Thoracic aorta (tissue), 2 donors: ENCODE results near the gene HOXB8. TPM values are rescaled to one million over a fixed set of nuclear protein-coding genes. Genes with fewer than 3 reads are reported as not detected.

ENCODE experiments used
- ATAC-seq: fragments of 150-250 bp; one replicate; pipeline ENCODE4 v1.8.0; 2017; ENCODE audit warnings: low read depth; ENCODE audit not compliant: insufficient number of reproducible peaks, low FRiP score
- DNase-seq: peaks from one replicate; pipeline ENCODE4 v3.0.0-alpha.2; 2020; ENCODE audit warnings: low spot score
- H3K27ac ChIP-seq, 2 donors: fragments of 200-600 bp; sonication (generic); 1 replicate in 1 of 2; 2 replicates in 1 of 2; pipeline ENCODE4 v1.5.1; 2016; ENCODE audit warnings: mild to moderate bottlenecking in 2 of 2, moderate library complexity in 2 of 2
- H3K27me3 ChIP-seq: fragments of 200-600 bp; sonication (generic); replicated peaks from 2 replicates; pipeline ENCODE4 v1.6.0; 2016; ENCODE audit warnings: mild to moderate bottlenecking; ENCODE audit not compliant: insufficient read depth
- H3K36me3 ChIP-seq: fragments of 200-600 bp; sonication (generic); one replicate; pipeline ENCODE4 v1.5.1; 2016
- H3K4me1 ChIP-seq, 2 donors: fragments of 200-600 bp; sonication (generic); 1 replicate in 1 of 2; 2 replicates in 1 of 2; pipeline versions ENCODE4 v1.5.1 to v1.6.0; 2016; ENCODE audit warnings: low read depth in 2 of 2, mild to moderate bottlenecking in 1 of 2; ENCODE audit not compliant: control insufficient read depth in 1 of 2
- H3K4me3 ChIP-seq: fragments of 200-600 bp; sonication (generic); 2 replicates; pipeline ENCODE4 v1.5.1; 2016; ENCODE audit warnings: mild to moderate bottlenecking
- H3K9me3 ChIP-seq: fragments of 200-600 bp; sonication (generic); 2 replicates; pipeline ENCODE4 v1.5.1; 2016
- total RNA-seq, 2 donors: library from RNA; depleted of rRNA; stranded (reverse); fragments of >200 nt; gene quantifications; one replicate each; pipeline versions ENCODE4 v1.1.0 to v1.2.3, GENCODE V29; 2016
- TF ChIP-seq, protein P1 (sequence below): fragments of 200-600 bp; sonication (generic); IDR thresholded peaks from one replicate; pipeline ENCODE4 v1.5.1; 2019; ENCODE audit warnings: antibody characterized with exemption

The HOXB8 gene
- total RNA-seq, 2 donors from 2014 or later: 1.4 TPM; not detected in 1

DNA sequence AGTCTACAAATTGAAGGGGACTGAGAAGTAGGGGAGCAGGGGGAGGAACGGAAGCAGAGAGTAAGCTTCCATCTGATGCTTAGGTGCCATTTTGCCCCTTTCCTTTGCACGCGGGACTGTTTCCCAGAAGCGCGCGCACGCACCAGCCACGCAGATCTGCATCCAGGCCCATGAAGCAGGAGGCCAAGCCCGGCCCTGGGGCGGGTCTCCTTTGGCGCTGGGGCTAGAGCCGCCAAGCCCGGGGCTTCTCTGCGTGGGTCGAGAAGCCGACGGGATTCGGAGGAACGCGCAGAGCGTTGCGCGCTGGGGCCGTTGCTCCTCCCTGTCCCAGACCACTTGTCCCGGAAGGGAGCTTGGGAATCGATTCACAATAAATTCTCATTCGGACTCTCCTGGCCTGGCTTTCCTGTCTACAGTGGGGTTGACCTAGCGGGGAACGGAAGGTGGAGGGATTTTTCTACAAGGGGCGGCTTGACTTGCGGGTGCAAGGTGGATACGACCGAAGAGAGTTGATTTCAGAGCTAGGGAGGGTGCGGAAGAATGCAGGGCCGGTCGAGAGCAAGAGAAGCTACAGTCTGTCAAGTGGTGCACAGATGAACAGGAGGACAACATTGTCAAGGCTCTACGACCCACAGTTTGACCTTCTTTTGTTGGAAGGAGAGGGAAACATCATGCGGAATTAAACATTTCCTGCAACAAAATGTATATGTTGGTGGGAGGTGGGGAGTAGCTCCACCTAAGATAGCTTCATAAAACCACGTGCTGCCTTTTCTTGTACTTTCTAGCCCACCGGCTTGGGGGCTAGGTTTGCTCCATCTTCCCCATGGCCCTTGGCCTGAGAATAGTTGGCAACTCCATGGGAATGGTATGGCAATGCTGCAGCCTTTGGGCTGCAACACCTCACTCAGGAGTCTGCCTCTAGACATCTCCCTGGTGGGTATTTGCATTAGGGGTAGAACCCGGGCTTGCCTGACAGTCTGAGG lies 6.6 kb upstream of the HOXB8 start:
- TF ChIP-seq, protein P1, sequence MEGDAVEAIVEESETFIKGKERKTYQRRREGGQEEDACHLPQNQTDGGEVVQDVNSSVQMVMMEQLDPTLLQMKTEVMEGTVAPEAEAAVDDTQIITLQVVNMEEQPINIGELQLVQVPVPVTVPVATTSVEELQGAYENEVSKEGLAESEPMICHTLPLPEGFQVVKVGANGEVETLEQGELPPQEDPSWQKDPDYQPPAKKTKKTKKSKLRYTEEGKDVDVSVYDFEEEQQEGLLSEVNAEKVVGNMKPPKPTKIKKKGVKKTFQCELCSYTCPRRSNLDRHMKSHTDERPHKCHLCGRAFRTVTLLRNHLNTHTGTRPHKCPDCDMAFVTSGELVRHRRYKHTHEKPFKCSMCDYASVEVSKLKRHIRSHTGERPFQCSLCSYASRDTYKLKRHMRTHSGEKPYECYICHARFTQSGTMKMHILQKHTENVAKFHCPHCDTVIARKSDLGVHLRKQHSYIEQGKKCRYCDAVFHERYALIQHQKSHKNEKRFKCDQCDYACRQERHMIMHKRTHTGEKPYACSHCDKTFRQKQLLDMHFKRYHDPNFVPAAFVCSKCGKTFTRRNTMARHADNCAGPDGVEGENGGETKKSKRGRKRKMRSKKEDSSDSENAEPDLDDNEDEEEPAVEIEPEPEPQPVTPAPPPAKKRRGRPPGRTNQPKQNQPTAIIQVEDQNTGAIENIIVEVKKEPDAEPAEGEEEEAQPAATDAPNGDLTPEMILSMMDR: no peak
- Histone ChIP-seq H3K36me3 (no peaks in the 10 kb centered on the region), H3K9me3 (no peaks in the 10 kb centered on the region), H3K4me1 (peaks cover 18 to 29% of the 10 kb centered on the region in 2 donors), H3K27me3 (peaks cover 19% of the 10 kb centered on the region), H3K4me3 (no peak overlapping the region), H3K27ac (no peak overlapping the region)
- DNase-seq: no peak
- ATAC-seq: no peak

DNA sequence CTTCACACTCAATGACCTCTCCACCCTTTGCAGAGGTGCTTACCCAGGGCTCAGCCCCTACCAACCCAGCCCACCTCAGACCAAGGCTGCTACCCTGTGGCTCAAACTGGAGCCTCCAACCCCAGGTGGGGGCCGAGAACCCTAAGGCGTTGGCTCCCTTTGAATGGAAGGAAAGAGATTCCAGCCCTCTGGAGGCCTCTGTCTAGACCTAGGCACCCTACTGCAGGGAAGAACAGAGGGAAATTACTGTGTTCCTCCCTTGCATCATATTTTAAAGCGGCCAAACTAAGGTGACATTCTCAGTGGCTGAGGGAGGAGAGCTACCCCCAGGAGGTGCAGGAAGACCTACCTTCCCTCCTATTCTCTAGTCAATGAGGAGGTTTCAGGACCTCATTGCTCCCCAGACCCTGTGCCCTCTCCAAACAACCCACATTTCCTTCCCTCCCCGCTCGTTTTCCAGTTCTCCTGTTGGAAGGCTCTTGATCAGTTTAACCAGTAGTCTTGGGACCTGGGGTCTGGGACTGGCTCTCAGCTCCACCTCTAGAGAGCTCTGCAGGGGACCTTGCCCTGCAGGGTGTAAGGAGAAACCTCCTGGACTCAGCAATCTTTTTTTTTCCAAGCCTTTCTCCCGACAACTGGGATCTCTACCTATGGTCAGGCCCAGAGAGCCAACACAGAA lies 5.5 kb upstream of the HOXB8 start:
- Histone ChIP-seq H3K27ac (no peak overlapping the region), H3K4me3 (no peak overlapping the region), H3K4me1 (peaks cover 8 to 20% of the 10 kb centered on the region in 2 donors), H3K27me3 (peaks cover 21% of the 10 kb centered on the region), H3K36me3 (no peaks in the 10 kb centered on the region), H3K9me3 (no peaks in the 10 kb centered on the region)
- TF ChIP-seq, protein P1: no peak
- ATAC-seq (no peak), DNase-seq (no peak)

DNA sequence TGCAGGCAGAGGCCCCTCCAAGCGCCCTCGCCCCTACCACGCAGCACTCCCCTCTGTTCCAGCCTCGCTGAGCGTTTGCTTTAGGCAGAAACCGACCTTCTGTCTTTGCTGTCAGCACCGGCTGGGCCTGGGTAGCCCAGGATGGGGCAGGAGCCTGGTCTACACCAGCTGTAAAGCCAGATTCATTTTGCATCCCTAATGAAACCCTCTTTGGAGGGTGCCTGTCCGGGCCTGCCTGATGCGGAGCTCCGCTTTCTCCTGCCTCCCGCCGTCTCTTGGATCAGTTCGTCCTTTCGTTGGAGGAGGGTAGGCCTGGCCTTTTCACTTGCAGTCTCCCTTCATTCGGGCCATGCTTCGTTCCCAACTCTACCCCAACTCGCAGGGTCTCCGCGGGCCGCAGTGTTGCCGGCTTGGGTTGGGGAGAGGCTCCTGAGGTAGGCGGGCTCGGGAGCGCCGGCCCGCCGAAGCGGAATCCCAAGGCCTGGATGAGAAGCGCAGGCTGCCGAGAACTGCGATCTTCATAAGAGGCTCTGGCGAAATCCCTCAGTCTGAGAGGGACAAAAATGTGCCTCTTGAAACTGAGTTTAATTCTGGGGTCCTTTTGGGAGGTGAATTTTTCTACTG lies 4.8 kb upstream of the HOXB8 start:
- no peak for DNase-seq
- TF ChIP-seq, protein P1: no peak
- Histone ChIP-seq H3K9me3 (no peaks in the 10 kb centered on the region), H3K27ac (no peak overlapping the region), H3K27me3 (peaks cover 27% of the 10 kb centered on the region), H3K36me3 (no peaks in the 10 kb centered on the region), H3K4me1 (peaks cover 2 to 13% of the 10 kb centered on the region in 2 donors), H3K4me3 (no peak overlapping the region)
- no peak for ATAC-seq

DNA sequence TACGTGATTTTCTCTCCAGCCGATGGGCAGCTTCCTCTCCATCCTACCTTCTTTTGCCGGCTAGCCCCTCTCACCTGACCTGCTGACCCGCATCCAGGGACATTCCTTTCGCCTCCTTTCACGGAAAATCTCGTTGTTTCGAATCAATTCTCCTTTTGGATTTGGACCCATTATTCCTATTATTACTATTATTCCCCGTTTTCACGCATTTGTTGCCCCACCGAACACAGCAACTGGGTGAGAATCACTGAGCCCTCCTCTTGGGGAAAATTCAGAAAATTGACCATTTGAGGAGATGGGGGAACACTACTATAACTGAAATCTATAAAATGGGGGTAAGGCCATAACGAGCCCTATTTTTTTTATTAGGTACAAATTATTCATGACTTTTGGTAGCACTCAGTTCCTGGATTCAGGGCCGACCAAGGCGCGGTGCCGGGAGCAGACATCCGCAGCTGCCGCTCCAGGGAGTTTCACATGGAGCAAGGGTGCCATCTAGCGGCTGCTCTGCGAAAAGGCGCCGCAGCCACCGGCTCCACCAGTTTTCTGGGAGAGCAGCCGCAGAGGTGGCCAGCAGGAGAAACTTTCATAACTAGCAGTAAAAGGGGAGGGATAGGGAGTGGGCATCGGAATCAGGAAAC lies 3.3 kb upstream of the HOXB8 start:
- Histone ChIP-seq H3K4me1 (peaks cover 0 to 18% of the 10 kb centered on the region in 2 donors), H3K4me3 (no peak overlapping the region), H3K27me3 (peaks cover 33% of the 10 kb centered on the region), H3K9me3 (no peaks in the 10 kb centered on the region), H3K36me3 (no peaks in the 10 kb centered on the region), H3K27ac (no peak overlapping the region)
- TF ChIP-seq, protein P1: peak; percentile 95
- peak; percentile 68 for ATAC-seq
- peak; percentile 53 for DNase-seq
